CMK (cell line): ENCODE measurements around the gene DDX41.
"Not testable (repeated sequence)": the region's sequence is repeated elsewhere in the genome, so short reads cannot be mapped to it uniquely, and the experiment has no call there.

Source experiments
- DNase-seq: peaks from one replicate; pipeline ENCODE4 v3.0.0-alpha.2; 2010; ENCODE audit warnings: low read depth

The DDX41 gene

DNA sequence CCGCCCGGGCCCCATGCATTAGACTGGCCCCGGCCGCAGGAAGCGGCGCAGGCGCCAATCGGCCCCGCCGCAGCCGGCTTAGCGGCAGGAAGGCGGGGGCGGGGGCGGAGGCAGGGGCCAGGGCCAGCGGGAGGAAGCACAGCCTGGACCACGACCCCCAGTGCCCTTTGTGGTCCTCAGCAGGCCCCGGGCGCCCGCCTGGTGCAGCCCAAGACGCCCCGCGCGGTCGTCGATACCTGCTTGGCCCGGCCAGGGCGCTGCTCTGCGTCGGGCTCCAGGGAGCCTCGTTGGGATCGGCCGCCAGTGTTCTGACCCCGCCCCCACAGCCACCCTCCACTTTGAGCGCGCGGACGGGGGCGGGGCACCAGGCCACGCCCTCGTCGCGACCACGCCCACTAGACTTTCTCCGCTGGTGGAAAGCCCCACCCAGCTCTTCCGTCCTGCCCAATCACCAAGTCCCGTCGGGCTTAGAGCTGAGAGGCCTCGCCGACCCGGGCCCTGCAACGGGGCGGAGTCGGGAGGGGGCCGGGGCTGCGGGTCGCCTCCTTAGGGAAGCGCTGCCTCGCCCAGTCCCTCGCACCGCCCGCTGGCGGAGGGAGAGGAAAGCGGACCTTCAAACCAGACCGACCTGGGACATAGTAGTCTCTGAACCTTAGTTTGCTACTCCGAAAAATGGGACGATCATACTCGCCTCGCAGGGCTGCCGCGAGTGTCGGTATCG, 19.3 kb downstream of the DDX41 start, which contains the start of gene PDLIM7:
PDLIM7 (minus strand) TSS at position 313 of the 721 bp plus-strand sequence. CDS start 1,092 bp downstream, outside the sequence.
- peak; percentile 92 for DNase-seq

DNA sequence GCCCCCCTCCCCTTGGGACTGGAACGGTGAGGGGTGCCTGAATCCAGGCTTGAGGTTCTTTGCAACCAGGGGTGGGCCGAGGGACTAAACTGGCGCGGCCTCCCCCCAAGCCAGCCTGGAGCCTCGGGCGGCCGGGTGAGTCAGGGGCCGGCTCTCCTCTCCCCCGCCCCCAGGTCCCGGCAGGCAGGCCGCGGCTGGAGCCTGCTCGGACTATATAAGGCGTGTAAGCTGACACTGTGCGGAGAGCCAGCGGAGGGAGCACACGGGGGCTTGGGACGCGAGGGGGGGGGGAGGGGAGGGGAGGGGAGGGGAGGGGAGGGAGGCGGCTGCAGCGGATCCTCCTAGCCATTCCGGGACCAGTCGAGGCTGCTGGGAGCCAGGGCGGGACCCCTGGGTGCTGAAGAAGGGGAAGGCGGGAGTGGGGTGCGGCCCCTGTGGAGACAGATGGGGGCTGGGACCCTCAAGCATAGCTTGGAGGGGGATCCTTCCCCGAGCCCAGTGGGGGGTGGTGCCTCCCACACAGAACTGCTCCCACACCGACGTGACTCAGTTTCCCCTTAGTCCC, 20.0 kb downstream of the DDX41 start:
- DNase-seq, result no peak

DNA sequence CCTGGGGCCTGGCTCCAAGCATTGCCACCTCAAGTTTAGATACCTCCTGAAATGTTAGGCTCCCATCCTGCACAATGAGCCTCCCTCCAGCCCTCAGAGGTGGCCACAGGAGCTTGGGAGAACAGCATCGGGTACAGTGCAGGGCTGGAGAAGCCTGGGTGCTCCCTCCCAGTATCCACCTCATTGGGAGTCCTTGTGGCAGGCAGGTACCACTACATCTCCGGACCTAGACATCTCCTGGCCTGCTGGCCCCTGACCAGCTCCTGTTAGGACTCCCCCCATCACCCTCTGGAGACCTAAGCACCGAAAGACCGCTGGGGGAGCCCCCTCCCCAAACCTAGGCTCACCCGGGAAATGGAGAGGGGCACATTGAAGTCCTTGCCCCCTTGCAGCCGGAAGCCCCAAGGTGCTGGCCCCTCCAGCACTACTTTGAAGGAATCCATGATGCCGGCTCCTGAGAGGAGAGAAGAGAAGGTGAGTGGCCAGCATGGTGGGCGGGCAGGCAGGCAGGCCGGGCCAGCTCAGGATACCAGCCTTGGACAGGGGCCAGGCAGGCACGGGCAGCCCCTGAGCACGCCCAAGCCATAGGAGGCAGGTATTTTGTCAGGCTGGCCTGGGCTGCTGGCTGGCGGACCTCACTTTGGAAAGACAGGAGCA, 20.6 kb downstream of the DDX41 start:
- DNase-seq, result no peak

DNA sequence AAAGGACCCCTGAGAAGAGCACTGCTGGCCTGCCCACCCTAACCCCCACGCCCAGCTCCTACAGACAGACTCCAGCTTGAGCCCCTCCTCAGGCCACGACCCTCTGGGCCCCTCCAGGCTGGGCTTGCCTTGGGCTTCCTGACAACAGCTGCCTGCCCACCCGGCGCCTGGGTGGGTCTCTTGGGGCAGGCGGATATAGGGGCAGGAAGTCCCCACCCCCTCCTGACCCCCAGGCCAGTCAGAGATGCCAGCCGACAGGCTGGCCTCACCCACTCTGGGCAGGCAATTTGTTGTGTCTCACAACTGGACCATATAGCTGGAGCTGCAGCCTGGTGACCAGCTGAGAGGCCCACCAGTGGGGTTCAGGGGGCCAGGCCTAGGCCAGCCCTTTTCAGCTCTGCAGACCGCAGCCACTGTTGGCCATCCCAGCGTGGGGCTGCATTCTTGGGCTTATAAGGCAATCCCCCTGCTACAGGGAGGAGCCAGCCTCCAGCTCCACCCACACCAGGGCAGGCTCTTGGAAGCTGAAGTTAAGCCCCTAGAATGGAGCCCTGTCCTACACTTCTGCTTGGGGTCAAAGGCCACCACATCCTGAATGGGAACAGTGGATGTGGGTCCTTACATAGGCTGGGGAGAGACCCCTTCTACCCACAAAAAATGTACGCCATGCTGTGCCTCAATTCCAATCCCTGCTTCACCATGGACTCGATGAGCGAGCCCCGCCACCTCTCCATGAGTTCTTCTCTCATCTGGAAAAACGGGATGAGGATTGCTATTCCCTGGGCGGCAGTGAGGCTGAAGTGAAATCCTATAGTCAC, 21.3 kb downstream of the DDX41 start:
- no peak for DNase-seq

DNA sequence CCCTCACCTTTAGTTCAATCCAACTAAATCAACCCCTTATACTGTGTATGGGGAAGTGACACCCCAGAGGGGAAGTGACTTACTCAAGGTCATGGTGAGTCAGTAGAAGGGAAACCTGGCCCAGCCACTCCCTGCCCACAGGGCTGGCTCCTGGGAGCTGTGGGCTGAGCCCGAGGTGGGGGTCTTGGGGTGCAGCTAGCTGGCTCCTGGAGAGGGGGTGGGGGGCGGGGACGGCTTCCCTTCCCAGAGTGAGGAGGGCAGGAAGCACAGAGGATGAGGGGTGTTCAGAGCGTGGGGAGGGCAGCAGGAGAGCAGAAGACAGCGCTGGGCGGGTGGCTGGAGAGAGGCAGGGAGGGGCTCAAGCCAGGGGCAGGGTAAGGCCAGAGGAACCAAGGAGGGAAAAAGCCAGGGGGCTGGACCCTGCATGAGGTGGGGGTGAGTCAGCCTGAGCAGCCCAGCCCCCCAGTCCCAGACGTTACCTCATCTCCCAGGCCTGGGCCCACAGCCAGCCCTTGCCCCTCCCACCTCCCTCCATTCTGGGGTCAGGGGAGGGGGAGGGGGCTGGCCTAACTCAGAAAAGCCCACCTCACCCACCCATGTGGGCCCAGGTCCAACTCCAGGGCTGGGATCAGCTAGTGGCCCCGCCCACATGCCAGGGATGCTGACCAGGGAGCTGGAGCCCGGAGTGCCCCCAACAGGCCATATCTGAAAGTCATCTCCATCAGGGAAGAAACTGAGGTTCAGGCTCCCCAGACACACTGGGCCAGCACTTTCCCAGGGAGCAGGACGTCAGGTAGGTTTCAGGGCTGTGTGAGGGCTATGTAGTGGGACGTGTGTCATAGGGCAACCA, 22.2 kb downstream of the DDX41 start:
- DNase-seq, result no peak

DNA sequence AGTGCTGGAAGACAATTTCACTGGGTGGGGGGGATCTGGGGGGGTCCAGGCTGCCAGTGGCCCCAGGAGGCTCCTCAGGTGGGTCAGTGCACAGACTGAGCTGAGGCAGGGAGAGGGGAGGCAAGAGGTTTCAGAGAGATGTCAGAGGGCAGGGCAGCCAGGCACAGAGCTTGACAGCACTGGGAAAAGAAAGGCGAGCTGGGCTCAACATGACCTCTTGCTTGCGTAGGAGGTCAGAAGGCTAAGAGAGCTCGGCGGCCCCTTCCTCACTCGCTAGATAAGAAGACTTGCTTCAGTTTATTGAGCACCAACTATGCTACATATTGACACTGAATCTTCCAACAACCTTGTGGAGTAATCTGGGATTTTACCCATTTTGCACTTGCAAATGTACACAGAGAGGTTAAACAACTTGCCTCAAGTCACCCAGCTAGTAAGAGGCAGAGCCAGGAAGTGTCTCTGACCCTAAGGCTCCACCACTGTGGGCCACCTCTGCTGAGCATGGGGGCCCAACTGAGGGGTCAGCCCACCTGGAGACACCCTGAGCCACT, 22.9 kb downstream of the DDX41 start:
- DNase-seq, result no peak

DNA sequence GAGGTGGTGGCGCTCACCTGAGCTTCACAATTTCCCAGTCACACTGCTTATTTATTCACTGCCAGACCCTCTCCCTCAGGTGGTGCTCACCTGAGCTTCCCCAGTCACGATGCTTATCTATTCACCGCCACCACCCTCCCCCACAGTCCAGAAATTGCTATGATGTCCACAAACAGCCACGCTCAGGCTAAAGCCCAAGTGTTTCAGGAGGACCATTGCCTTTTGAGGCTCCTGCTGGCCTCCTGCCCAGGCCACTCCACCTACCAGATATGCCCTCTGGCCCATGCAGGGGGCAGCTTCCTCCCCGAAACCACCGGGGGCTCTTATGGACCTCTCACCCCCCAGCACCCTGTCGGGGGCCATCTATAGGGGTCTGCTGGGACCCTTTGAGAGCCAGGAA, 23.9 kb downstream of the DDX41 start:
- DNase-seq, result no peak

DNA sequence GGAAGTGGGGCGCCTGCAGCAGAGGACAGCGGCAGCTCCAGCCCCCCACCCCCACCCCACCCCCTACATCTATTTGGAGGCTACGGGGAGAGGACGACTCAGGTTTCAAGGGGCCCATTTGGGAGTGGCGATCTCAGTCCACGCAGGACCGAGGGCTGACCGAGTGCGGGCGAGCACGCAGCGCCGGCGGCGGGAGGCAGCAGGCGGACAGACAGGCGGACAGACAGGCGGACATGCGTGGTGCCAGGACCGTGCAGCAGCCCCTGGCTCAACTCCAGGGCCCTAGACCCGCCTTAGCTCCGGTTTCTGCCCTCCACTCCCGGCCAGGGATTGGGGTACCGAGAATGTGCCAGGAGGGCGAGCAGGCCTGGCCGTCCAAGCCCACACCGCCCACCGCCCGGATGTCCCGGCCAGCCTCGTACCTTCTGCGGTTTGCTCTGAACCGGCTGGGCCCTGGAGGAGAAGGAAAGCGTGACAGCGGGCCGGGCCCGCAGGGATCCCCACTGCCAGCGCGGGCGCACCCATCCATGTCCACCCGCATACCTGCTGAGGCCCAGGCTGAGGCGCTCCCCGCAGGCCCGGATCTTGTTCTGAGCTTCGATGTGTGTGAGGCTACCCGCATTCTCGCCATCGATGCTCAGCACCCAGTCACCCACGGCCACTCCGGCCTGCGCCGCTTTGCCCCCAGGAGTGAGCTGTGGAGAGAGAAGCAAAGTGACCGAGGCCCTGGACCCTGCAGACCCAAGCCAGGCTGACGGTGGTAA, 24.6 kb downstream of the DDX41 start:
- DNase-seq, result no peak

DNA sequence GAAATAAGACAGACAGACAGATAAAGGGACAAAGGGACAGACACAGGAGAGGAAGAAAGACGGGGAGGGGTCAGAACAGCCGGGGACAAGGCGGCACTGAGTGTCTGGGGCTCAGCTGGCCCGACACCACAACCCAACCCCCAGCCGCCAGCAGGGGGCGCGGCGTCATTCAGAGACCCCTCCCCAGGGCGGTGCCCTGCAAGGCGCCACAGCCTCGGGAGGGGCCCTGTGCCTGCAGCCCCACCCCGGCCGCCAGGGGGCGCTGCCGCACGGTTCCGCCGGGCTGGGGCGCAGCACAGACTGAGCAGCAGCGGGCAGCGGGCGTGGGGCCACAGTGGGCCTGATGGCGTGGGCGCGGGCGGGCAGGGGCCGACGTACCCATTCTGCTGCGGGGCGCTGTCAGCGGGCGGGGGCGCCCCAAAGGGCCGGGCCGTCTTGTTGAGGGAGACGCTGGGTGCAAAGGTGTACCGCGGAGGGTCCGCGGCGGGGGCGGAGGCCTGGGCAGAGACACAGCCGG, 25.3 kb downstream of the DDX41 start:
- DNase-seq, result no peak

DNA sequence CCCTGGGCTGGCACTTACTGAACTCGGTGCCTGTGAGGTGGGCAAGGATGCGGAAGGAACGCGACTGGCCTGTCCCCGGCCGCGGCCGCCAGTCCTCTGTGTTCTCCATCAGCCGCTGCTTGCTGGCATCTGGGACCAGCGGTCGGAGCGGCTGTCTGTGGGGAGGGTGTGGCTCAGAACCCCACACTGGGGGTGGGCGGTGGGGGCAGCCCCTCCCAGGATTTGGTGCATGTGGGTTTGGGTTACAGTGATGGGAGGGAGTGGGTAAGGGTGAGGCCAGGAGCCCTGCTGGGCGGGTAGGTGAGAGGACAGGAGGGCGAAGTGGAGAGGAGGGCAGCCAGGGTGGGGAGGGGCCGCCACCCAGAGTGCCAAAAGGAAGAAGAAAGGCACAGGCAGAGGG, 25.8 kb downstream of the DDX41 start:
- DNase-seq, result no peak

DNA sequence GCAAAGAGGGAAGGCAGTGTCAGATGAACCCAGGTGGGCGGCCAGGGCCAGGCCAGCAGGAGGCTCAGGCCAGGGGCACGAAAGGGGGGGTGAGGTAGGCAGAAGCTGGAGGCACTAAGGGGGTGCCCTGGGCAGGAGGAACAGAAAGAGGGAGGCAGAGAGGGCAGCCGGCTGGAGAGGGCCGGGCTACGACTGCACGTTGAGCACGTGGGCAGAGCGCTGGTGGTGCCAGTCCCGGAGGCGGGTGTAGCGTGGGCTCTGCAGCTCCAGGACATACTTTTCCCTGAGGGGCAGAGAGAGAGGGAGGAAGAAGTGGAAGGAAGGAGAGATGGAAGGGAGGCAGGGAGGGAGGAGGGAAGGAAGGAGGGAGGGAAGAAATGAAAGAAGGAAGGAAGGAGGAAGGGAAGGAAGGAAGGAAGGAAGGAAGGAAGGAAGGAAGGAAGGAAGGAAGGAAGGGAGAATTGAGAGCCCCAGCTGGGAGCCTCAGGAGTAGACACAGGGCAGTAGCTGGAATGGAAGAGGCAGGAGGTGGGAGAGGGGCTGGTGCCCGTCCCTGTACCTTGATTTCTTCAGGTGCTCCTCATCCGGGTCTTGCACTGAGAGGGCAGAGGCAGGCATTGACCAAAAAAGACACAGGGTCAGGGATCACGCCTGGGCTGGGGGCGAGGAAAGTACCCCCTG, 26.3 kb downstream of the DDX41 start:
- no peak for DNase-seq

DNA sequence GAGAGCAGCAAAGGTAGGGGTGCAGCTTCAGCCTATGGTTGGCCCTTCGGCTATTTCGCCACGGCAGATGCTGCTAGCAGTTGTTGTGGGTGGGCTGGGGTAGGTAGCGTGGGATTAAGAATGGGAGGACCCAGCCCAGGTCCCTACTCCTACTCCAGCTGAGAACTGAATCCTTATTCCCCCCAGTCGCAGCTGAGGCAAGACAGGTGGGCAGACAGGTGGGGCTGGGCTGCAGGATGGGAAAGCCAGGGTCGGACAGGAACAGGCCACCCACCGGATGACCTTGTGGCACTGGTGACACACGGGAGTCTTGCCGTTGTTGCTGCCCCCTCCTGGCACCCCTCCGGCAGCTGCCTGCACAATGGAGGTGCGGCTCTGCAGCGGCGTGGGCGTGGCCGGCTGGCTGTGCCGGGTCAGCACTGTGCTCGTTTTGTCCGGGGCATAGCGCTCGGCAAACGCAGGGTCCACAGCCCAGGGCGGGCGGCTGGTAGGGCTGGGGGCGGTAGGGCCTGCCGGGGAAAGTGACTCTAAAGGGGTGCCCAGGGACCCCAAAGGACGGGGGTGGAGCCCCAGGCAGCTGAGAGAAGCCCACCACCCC, 27.5 kb downstream of the DDX41 start:
- DNase-seq, result no peak

DNA sequence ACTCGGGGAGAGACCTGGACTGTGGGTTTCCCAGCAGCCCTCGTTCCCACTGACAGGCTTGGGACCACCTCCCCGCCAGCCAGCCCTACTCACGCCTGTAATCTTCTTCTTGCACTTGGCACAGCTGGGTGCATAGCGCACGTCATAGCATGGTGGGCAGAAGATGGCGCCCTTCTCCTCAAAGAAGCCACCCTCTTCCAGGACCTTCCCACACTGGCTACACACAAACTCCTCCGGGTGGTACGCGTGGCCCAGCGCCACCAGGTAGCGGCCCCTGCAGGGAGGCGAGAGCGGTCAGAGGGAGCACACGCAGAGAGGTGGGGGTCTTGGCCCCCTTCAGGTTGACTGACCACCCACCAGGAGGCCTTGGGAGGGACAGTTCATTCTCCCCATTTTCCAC, 28.8 kb downstream of the DDX41 start:
- no peak for DNase-seq

DNA sequence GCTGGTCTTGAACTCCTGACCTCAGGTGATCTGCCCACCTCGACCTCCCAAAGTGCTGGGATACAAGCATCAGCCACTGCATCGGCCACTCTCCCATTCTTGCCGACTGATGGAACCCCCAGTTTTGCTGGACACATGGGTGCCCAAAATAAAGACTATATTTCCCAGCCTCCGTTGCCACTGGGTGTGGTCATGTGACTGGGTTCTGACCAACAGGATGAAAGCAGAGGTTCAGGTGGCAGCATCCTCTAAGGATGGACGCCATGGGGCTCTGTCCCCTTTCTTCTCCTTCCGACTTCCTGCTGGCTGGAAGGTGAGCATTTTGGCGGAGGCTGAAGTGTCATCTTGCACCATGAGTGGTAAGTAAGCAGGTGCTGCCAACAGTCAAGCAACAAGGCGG, 29.6 kb downstream of the DDX41 start:
- no peak for DNase-seq

DNA sequence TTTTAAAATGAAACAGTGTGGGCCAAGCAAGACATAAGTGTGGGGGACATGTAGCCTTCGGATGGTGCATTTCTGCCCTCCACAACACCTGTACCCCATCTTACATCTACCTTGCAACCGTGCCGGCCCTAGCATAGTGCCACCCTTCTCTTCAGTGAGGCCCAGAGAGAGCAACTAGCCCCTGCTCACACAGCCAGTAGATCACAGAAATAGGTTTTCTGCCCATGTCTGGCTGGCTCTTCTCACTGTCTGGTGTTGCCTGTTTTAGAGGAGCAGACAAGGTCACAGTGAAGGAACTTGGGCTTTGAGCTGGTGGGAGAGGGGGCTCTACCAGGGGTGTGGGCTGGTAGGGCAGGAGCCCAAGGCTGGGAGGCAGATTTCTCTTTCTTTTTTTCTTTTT, 30.5 kb downstream of the DDX41 start:
- no peak for DNase-seq

DNA sequence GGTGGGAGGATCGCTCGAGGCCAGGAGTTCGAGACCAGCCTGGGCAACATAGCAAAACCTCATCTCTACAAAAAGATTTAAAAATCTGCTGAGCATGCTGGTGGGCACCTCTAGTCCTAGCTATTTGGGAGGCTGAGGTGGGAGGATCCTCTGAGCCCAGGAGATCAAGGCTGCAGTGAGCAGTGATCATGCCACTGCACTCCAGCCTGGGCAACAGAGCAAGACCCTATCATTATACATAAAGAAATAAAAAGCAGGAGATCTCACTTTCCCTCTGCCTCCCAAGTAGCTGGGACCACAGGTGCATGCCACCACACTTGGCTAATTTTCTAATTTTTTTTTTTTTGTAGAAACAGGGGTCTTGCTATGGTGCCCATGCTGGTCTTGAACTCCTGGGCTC, 31.0 kb downstream of the DDX41 start:
- DNase-seq, result not testable (repeated sequence)

DNA sequence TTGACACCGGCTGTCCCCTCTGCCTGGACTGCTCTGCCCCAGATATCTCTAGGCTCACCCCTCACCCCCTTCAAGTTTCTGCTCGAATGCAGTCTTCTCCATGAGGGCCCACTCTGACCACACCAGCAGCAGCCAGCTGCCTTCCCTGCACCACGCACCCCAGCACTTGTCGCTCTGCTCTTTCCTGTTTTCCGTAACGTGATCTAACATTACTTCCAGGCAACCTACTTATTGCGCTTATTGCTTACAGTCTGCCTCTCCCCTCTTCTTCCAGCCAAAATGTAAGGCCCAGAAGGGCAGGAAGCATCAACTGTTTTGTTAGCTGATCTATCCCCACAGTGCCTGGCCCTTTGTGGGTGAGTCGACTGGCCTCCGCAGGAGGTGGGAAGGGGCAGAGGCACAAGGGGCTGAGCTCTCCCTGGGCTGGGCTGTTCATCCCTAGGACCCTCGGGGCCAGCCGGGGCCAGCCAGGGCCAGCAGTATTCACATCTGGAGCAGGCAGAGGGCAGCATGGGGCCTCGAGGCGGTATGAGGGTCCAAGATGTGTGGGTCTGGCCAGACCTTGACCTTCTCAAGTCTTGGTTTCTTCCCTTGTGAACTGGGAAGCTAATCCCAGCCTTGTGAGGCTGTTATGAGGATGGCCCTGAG, 31.7 kb downstream of the DDX41 start:
- DNase-seq, result no peak

DNA sequence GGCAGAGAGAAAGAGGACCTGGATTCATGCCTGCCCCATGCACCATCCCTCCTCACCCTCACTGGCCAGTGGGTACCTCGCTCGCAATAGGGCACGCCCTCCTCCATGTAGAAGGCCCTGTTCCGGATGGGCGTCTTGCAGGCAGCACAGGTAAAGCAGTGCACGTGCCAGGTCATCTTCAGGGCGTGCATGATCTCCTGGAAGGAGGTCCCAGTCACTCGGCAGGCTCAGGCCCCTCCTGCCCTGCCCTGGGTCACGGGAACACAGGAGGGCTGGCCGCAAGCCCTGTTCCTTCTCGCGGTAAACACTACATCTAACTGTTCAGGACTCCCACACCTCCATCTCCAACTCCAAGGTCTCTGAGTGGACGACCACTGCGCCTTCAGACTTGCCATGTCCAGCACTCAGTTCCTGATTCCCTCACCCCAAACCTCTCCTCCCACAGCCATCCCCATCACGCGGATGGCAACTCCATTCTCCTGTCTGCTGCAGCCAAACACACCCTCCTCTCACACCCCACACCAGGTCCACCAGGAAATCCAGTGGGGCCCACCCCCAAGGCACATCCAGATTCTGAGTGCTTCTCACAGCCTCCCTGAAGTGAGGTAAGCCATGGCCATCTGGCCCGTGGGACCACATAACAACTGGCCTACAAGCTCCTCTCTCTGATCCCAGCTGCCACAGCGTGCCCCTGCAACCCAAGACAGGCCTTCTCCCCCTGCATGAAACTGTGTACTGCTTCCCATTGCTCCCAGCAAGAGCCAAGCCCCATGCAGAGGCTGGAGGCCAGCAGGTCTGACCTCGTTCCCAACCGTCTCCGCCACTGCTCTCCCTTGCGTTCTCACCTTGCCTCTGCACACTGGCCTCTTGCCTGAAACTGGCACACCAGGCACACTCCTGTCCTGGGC, 32.5 kb downstream of the DDX41 start:
- no peak for DNase-seq
